GM12891 (cell line): ENCODE data around the gene HOXD12.

Source experiments
- PAX5 ChIP-seq: IDR thresholded peaks from 2 replicates; pipeline ENCODE4 v1.6.1; 2011; ENCODE audit warnings: low read length, moderate library complexity, mild to moderate bottlenecking; ENCODE audit not compliant: insufficient read depth, severe bottlenecking
- POLR2A ChIP-seq: IDR thresholded peaks from 2 replicates; pipeline ENCODE4 v1.6.1; 2011; ENCODE audit warnings: low read depth, low read length, control low read depth
- POLR2AphosphoS5 ChIP-seq: IDR thresholded peaks from 2 replicates; pipeline ENCODE4 v1.6.1; 2011; ENCODE audit warnings: low read depth, low read length, control low read depth
- POU2F2 ChIP-seq: IDR thresholded peaks from 2 replicates; pipeline ENCODE4 v1.6.1; 2011; ENCODE audit warnings: low read depth, mild to moderate bottlenecking, control low read depth, low read length, moderate library complexity
- SPI1 ChIP-seq: IDR thresholded peaks from 2 replicates; pipeline ENCODE4 v1.6.1; 2011; ENCODE audit warnings: low read depth, low read length, control low read depth
- TAF1 ChIP-seq: IDR thresholded peaks from 2 replicates; pipeline ENCODE4 v1.6.1; 2011; ENCODE audit warnings: low read depth, low read length, control low read depth

GRCh38 chr2:176124947-176125771 lies 25.6 kb downstream of the HOXD12 start:
- TF ChIP-seq TAF1: no peak
- TF ChIP-seq POLR2AphosphoS5: no peak
- no peak for TF ChIP-seq POLR2A
- TF ChIP-seq PAX5: no peak
- TF ChIP-seq SPI1: no peak
- no peak for TF ChIP-seq POU2F2
